Caki2 (cell line): ENCODE measurements around the gene CTNNA3. TPM values are rescaled to one million over a fixed set of nuclear protein-coding genes. Genes with fewer than 3 reads are reported as not detected.

Experiments used
- DNase-seq: peaks from one replicate; pipeline ENCODE4 v3.0.0-alpha.2; 2015; ENCODE audit warnings: low read depth
- in situ Hi-C: cut with HindIII; loops from 2 replicates; pipeline ENCODE4 v1.10.0; 2016; ENCODE audit warnings: low sequenced_read_pairs, low pct_unique_long_range_greater_than_20kb, mixed read lengths
- total RNA-seq: library from RNA; depleted of rRNA; stranded (reverse); fragments of >200 nt; shearing (Covaris generic); gene quantifications from 2 replicates; pipeline ENCODE4 v1.2.3, GENCODE V29; 2014; ENCODE audit warnings: low replicate concordance

The CTNNA3 gene
- total RNA-seq, 1 experiment from 2014 or later = not detected

DNA sequence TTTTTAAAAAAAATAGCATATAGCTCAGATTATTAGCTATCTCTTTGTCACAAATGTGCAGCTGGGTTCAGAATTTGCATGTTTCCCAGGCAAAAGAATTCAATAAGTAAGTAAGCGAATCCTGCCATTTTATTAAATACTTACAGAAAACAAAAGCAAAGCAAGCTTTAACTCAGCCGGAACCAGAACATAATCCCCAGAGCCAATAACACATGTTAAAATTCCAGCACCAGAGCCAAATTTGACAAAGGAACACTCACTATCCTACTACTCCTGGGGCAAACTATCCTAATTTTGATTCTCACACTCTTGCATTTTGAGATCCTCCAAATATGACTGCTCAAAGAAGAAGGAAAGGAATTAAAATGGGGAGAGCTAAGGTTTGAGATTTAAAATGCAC, 737.5 kb downstream of the CTNNA3 start:
- in situ Hi-C loops = no loop called here
- DNase-seq = no peak

DNA sequence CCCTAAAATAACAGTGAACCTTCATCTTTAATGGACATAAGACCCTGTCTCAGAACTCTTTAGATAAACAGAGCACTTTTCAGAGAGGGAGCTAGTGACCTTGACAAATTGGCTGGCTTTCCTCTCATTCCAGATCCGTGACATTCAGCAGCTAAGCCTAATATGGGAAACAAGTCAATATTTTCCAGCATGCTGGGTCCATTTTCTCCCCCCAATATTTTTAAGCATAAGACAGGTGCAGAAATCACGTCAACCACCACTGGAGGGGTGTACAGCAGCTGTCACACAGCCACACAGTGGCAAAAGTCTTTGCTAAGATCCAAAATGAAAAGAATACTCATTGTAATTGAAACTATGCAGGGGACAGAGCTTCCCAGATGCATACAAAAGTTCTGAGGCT, 744.1 kb downstream of the CTNNA3 start:
- in situ Hi-C loops = no loop called here
- DNase-seq = no peak

DNA sequence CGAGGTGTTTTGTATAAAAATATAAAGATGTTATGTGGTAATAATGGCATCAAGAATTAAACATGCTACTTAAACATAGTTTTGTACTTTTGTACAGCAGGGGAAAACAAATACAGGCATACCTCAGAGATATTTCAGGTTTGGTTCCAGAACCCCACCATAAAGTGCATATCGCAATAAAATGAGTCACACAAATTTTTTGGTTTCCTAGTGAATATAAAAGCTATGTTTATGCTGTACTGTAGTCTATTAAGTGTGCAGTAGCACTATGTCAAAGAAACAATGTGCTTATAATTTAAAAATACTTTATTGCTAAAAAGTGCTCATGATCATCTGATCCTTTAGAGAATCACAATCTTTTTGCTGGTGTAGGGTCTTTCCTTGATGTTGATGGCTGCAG, 752.4 kb downstream of the CTNNA3 start:
- in situ Hi-C loops = no loop called here
- no peak for DNase-seq

DNA sequence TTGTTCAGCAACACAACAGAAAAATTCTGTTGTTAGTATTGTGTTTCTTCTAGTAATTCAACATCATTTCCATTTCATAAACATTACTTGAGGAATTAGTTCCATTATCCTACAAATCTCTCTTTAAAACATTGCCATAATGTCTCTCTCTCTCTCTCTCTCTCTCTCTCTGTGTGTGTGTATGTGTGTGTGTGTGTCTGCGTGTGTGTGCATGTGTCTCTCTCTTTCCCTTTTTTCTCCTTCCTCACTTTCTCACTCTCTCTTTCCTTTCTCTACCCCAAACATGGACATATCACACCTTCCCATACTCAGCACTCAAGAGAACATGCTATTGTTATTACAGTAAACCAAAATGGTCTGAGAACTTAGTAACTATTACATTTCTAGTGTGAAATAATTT, 753.6 kb downstream of the CTNNA3 start:
- in situ Hi-C loops = no loop called here
- DNase-seq = no peak

DNA sequence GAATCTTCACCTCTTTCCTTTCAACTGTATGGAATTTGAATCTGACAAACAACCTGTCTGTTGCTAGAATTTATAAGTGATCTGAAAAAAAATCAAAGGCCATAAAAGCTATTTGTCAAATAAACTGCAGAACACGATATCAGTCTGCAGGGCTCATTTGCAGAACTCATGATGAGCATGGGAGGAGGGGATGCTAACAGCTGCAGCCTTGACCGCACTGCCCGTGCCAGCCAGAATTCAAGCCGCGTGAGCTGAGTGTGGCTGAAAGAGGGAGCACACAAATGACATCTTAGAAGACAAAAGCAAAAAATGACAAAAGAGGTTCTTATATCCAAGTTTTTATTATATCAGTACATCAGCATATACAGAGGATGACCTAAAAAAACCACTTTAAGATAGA, 754.5 kb downstream of the CTNNA3 start:
- in situ Hi-C loops = no loop called here
- DNase-seq = no peak

DNA sequence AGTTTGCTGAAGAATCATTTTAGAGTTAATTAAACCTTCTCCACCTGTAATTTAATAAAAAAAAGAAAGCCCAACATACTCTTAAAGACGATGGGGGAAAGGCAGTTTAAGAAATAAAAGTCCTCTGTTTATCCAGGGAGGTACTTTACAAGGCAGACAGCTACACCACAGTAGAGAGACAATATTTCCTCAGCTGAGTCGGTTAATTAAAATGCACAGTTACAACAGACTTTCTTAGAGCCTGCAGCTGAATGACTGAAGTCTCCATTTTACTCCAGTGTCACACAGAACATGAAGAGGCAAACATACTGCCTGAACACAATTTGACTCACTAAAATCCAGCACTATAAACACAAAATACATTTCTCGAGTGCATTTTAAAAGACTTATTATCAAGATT, 755.0 kb downstream of the CTNNA3 start:
- no peak for DNase-seq
- in situ Hi-C loops = no loop called here

DNA sequence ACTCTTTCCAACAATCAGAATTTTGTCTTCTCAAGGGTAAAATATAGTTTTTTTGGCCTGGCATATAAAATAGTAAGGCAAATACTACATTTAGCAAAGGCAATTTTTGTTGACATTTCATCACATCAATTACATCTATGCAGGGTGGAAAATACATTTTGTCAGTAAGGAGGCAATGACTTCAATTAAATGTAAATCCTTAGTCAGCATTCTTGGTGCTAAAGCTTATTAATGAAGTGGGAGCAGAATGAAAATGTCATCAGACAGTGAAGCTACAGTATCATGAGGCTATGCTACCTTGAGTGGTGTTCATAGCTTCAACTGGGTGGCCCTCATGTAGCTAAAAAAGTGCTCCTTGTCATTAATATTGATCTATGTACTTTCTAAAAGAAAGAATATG, 761.3 kb downstream of the CTNNA3 start:
- in situ Hi-C loops = no loop called here

DNA sequence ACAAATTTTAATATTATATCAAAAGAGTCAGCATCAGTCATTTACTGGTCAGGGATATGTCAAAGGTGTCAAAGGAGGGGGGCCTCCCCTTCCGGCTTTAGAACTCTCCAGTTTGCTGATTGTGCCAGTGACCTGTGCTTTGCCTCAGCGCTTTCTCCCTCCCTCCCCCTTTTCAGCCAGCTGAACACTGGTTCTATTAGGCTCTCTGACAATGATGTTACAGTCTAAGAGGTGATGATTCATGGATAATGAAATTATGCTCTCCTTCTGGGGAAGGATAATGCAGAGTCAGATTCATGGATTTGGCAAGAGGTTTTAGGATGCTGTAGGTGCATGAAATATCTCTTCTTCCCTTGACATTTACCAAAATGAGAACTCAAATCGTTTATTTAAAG, 764.0 kb downstream of the CTNNA3 start:
- in situ Hi-C loops = no loop called here
- peak; percentile 38 for DNase-seq

More for the DNA sequence above, 761.3 kb downstream of the CTNNA3 start:
- no peak for DNase-seq

DNA sequence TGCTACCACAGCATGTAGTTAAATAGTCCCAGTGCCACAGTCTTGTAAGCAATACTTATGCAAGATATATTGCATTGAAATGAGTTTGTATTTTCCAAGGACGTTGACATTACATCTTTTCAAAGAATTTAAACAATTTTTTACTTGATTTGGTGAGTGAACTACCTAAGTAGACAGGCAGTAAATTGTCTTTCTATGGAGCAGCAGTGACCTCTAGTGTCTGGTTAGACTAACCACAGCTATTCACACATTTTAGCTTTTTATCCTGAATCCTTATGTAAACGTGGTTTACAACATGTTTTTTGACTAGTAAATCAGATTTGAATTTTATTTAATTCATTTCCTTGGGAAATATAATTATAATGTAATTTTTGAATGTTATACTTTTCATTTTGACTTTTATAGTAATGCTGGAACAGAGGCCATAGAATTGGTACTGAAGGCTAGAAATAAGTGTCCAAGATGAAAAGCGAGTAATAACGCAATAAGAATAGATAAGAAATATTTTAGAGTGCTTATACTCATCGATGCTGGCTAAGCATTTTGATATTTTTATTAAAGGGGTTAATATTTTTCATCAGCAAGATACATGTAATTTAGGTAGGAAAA, 764.6 kb downstream of the CTNNA3 start:
- in situ Hi-C loops = no loop called here
- peak; percentile 36 for DNase-seq

DNA sequence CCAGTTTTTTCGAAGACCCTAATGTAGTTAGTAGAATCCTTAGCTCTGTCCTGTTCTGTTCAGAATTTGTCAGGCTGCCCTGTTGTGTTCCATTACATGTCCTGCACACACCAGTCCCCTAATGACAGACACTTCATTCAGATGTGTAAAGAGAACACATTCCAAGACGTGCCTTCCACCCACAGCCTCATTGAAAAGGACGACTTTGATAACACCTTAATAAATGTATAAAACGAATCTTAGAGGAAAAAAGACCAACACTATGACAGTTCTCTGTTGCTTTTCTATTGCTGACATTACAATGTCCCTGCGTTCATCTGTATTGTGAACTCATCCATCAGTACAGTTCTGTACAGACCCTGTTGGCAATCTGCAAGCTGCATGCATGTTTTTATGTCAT, 766.6 kb downstream of the CTNNA3 start:
- no peak for DNase-seq
- in situ Hi-C loops = no loop called here

DNA sequence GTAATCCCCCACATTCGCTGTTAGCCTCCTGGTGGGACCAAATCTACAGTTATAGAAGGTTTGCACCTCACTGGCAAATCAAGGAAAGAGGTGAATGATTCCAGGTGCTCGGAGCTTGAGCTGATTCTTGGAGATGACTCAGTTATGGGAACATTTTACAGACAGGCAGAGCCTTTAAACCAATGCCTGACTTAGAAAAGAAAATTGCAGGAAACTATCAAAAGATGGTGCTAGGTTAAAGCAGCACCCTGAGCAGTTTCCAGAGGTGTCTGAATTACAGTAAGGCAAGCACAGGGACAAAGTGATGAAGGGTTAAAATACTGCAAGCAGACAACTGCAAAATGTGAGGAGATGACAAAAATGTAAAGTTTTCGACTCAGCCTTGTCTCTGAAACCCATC, 767.2 kb downstream of the CTNNA3 start:
- in situ Hi-C loops = no loop called here
- no peak for DNase-seq

DNA sequence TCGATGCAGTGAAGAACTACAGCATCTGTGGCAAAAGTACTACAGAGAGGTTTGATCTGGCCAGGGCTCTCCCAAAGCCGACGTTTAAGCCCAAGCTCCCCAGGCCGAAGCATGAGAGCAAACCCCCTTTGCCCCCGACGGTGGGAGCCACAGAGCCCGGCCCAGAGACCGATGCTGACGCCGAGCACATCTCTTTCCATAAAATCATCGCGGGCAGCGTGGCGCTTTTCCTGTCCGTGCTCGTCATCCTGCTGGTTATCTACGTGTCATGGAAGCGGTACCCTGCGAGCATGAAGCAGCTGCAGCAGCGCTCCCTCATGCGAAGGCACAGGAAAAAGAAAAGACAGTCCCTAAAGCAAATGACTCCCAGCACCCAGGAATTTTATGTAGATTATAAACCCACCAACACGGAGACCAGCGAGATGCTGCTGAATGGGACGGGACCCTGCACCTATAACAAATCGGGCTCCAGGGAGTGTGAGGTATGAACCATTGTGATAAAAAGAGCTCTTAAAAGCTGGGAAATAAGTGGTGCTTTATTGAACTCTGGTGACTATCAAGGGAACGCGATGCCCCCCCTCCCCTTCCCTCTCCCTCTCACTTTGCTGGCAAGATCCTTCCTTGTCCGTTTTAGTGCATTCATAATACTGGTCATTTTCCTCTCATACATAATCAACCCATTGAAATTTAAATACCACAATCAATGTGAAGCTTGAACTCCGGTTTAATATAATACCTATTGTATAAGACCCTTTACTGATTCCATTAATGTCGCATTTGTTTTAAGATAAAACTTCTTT, 767.8 kb downstream of the CTNNA3 start:
- in situ Hi-C loops = no loop called here
- DNase-seq = no peak

DNA sequence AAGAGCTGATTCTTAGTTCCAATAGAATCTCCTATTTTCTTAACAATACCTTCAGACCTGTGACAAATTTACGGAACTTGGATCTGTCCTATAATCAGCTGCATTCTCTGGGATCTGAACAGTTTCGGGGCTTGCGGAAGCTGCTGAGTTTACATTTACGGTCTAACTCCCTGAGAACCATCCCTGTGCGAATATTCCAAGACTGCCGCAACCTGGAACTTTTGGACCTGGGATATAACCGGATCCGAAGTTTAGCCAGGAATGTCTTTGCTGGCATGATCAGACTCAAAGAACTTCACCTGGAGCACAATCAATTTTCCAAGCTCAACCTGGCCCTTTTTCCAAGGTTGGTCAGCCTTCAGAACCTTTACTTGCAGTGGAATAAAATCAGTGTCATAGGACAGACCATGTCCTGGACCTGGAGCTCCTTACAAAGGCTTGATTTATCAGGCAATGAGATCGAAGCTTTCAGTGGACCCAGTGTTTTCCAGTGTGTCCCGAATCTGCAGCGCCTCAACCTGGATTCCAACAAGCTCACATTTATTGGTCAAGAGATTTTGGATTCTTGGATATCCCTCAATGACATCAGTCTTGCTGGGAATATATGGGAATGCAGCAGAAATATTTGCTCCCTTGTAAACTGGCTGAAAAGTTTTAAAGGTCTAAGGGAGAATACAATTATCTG, 768.6 kb downstream of the CTNNA3 start:
- DNase-seq = no peak
- in situ Hi-C loops = no loop called here

DNA sequence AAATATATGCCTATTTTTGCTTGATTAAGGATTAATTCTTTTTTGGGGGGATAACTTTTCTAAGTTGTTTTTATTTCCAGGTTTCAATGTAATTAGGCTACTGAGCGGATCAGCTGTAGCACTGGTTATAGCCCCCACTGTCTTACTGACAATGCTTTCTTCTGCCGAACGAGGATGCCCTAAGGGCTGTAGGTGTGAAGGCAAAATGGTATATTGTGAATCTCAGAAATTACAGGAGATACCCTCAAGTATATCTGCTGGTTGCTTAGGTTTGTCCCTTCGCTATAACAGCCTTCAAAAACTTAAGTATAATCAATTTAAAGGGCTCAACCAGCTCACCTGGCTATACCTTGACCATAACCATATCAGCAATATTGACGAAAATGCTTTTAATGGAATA, 769.2 kb downstream of the CTNNA3 start:
- no peak for DNase-seq
- in situ Hi-C loops = no loop called here

DNA sequence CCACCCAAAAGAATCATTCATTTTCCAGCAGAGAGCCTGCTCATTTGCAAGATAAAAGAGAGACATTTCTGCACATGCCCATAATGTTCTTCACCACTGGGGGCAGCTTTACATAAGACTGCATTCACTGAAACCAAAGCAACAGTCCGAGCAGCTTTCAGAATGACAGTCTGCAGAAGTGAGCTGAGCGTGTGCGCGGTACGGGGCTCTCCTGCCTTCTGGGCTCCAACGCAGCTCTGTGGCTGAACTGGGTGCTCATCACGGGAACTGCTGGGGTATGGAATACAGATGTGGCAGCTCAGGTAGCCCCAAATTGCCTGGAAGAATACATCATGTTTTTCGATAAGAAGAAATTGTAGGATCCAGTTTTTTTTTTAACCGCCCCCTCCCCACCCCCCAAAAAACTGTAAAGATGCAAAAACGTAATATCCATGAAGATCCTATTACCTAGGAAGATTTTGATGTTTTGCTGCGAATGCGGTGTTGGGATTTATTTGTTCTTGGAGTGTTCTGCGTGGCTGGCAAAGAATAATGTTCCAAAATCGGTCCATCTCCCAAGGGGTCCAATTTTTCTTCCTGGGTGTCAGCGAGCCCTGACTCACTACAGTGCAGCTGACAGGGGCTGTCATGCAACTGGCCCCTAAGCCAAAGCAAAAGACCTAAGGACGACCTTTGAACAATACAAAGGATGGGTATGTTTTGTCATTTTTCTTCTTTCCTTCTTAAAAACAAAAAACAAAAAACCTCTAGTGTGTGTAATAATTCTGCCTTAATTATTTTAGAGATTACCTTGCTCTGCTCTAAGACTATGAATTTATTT, 769.9 kb downstream of the CTNNA3 start, which contains the start of gene LRRTM3:
Gene LRRTM3 (plus strand): TSS at position 141 of the 820 bp plus-strand sequence.
- in situ Hi-C loops = no loop called here
- peak; percentile 55 for DNase-seq

DNA sequence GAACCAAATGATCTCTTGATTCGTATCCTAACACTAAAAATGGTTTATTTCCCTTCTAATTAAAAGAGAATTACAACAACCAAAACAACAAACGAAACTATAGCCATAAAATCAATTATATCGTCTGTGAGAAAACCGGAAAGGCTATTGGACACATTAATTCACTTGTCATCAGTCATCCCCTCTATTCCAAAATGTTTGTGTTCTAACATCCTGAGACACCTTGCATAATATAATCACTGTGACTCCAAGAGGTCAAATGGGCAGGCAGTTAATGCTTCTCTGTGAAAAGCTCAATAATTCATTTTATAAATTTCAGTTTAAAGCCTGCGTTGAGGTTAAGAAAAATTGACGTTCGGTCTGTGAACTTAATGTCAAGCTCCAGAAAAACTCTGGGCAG, 770.6 kb downstream of the CTNNA3 start:
- in situ Hi-C loops = no loop called here
- DNase-seq = no peak

DNA sequence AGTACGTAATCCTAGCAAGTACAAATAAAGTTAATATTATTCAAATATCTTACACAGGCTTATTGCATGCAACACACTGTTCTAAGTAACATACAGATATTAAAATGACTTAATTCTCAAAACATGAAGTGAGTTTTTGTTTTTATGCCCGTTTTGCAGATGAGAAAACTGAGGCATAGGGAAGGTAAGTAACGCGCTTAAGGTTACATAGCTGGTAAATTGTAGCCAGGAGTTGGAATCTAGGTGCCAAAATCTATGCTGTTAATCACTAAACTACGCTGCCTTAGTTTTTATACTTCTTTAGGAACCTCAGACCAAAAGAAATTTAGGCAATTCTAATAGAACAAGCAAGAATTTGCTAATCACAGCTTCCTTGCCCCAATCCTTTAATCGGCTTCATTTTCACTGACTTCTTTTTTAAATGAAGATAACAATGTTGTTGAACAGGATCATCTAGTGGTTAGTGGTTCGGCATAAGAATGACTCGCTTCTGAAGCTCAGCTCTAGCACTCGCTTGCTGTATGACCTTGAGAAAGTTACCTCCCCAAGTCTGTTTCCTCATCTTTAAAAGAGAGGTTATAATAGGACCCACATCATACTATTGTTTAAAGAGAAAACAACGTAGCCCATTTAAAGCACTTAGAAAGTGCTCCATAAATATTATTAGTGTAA, 771.2 kb downstream of the CTNNA3 start:
- in situ Hi-C loops = no loop called here
- no peak for DNase-seq

DNA sequence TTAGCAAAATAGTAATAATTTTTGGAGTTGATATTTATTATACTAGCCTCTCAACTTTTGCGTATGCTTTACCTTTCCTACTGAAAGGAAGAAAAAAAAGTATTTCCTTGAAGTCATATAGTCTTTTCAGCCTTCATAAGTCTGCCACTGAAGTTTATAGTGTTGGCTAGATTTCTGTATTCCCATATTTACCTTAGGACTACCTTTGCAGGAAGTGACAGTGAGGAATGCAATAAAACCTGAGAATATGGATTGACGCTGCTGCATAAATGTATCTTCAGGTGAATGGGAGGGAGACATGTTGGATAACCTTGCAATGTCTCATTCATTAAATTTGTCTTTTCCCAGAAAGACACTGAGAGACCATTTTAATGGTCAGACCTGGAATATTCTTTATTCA, 776.7 kb downstream of the CTNNA3 start:
- in situ Hi-C loops = no loop called here
- no peak for DNase-seq
